Mesendoderm (in vitro differentiated cells): ENCODE measurements around the gene GMFB.

Experiments
- DNase-seq: peaks from one replicate; pipeline ENCODE4 v3.0.0; 2013
- H2AK5ac ChIP-seq: 2 replicates; pipeline ENCODE4 v1.6.1; 2013; ENCODE audit warnings: low read length, inconsistent platforms
- H2BK120ac ChIP-seq: 2 replicates; pipeline ENCODE4 v1.6.1; 2013; ENCODE audit warnings: low read depth, mild to moderate bottlenecking, low read length, moderate library complexity, mixed read lengths
- H2BK15ac ChIP-seq: replicated peaks from 2 replicates; pipeline ENCODE4 v1.6.1; 2013; ENCODE audit warnings: low read depth, mild to moderate bottlenecking, moderate library complexity
- H2BK5ac ChIP-seq: 2 replicates; pipeline ENCODE4 v1.6.1; 2013; ENCODE audit warnings: low read length, inconsistent platforms
- H3K18ac ChIP-seq: 2 replicates; pipeline ENCODE4 v1.6.1; 2013; ENCODE audit warnings: mild to moderate bottlenecking, low read length, mixed read lengths
- H3K23ac ChIP-seq: one replicate; pipeline ENCODE4 v1.6.1; 2013; ENCODE audit warnings: low read length
- H3K27ac ChIP-seq: 2 replicates; pipeline ENCODE4 v1.5.1; 2013; ENCODE audit warnings: low read depth, mild to moderate bottlenecking, inconsistent platforms, low read length, moderate library complexity
- H3K27me3 ChIP-seq: 2 replicates; pipeline ENCODE4 v1.6.1; 2013; ENCODE audit warnings: low read length, control low read depth, mild to moderate bottlenecking, inconsistent platforms; ENCODE audit not compliant: insufficient read depth, poor library complexity
- H3K36me3 ChIP-seq: 2 replicates; pipeline ENCODE4 v1.6.1; 2013; ENCODE audit warnings: low read length, inconsistent platforms; ENCODE audit not compliant: control insufficient read depth, insufficient read depth
- H3K4ac ChIP-seq: one replicate; pipeline ENCODE4 v1.6.1; 2013; ENCODE audit warnings: low read depth, mild to moderate bottlenecking, low read length, moderate library complexity
- H3K4me1 ChIP-seq: 2 replicates; pipeline ENCODE4 v1.6.1; 2013; ENCODE audit warnings: low read depth, low read length, inconsistent platforms; ENCODE audit not compliant: control insufficient read depth
- H3K4me2 ChIP-seq: 2 replicates; pipeline ENCODE4 v1.6.1; 2013; ENCODE audit warnings: low read length
- H3K4me3 ChIP-seq: 2 replicates; pipeline ENCODE4 v1.5.1; 2013; ENCODE audit warnings: mild to moderate bottlenecking, low read length
- H3K56ac ChIP-seq: one replicate; pipeline ENCODE4 v1.6.1; 2013; ENCODE audit warnings: low read length
- H3K79me1 ChIP-seq: 2 replicates; pipeline ENCODE4 v1.6.1; 2013; ENCODE audit warnings: low read length, inconsistent platforms
- H3K79me2 ChIP-seq: 2 replicates; pipeline ENCODE4 v1.6.1; 2013; ENCODE audit warnings: mild to moderate bottlenecking, low read length; ENCODE audit not compliant: control insufficient read depth, insufficient read depth
- H3K9ac ChIP-seq: 2 replicates; pipeline ENCODE4 v1.6.1; 2013; ENCODE audit warnings: low read length, inconsistent platforms
- H4K5ac ChIP-seq: one replicate; pipeline ENCODE4 v1.6.1; 2013; ENCODE audit warnings: low read length
- H4K8ac ChIP-seq: one replicate; pipeline ENCODE4 v1.6.1; 2013; ENCODE audit warnings: low read depth, mild to moderate bottlenecking, control low read depth, low read length, moderate library complexity
- WGBS: extraction: QIAGEN DNeasy Blood & Tissue Kit; methylation state at CpG from one replicate; pipeline ENCODE4 v1.1.7; 2013; ENCODE audit warnings: low lambda C conversion rate, missing lambda C conversion rate; ENCODE audit not compliant: insufficient coverage; ENCODE audit errors: extremely low coverage; 5-methylcytosine and 5-hydroxymethylcytosine counted together

GMFB gene

DNA sequence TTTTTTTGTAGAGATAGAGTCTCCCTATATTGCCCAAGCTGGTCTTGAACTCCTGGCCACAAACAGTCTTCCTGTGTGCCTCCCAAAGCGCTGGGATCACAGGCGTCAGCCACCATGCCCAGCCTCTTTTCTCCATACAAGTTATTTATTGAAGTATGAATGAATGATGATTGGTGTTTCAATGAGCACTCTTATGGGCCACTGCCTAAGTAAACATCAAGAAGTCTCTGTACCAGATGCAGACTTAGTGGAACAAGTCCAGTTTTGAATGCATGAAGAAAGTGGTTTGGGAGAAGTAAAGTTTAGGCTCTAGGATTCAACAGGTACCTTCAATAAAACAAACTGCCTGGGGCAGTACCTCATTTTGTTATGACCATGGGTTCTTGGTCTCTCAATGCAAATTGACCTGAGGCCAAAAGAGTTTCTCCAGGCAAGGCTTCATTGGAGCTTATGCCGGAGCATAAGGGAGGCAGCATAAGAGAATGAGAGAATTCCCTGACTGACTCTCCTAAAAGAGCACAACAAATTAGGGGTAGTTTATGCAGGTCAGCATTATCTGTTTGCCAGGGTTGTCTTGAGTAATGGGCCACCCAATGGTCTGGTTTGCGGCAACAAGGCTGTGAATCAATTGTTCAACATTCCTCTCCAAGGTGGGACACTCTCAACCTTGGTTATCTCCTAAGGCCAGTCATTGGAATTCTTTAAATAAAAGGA is 1.1 kb upstream of the GMFB start:
- H4K5ac ChIP-seq = no peak overlapping the region
- H4K8ac ChIP-seq = peak overlapping the region; percentile 43
- DNase-seq = peak; percentile 90
- H3K4me2 ChIP-seq = no peak overlapping the region
- no peaks in the 10 kb centered on the region for H3K36me3 ChIP-seq
- no CpG with 5 or more reads among the region's 4 CpGs for WGBS
- H3K4me1 ChIP-seq = peaks cover 6% of the 10 kb centered on the region
- H3K9ac ChIP-seq = no peak overlapping the region
- no peak overlapping the region for H3K4me3 ChIP-seq
- no peak overlapping the region for H3K23ac ChIP-seq
- peak overlapping the region; percentile 81 for H3K56ac ChIP-seq
- peak overlapping the region; percentile 13 for H3K18ac ChIP-seq
- no peaks in the 10 kb centered on the region for H3K27me3 ChIP-seq
- peak overlapping the region; percentile 26 for H2BK5ac ChIP-seq
- H2AK5ac ChIP-seq = no peak overlapping the region
- H3K79me1 ChIP-seq = no peaks in the 10 kb centered on the region
- H3K79me2 ChIP-seq = peaks cover 24% of the 10 kb centered on the region
- H3K27ac ChIP-seq = peak overlapping the region; percentile 75
- no peak overlapping the region for H2BK15ac ChIP-seq
- H3K4ac ChIP-seq = peak overlapping the region; percentile 89
- peak overlapping the region; percentile 68 for H2BK120ac ChIP-seq

DNA sequence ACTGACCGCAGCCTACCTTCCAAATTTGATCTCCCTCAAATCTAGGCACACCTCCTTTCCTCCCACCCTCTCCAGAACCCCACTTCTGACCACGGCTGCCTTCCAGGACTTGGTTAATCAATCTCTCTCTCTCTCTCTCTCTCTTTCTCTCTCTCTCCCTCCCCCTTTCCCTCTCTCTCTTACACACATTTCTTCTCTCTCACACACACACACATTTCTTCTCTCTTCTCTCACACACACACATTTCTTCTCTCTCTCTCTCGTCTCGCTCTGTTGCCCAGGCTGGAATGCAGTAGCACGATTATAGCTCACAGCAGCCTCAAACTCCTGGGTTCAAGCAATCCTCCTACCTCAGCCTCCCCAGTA is 521 bp upstream of the GMFB start:
- Histone ChIP-seq H3K4me1 (peaks cover 6% of the 10 kb centered on the region), H4K8ac (no peak overlapping the region), H2BK120ac (no peak overlapping the region), H3K56ac (peak overlapping the region; percentile 81), H2BK15ac (no peak overlapping the region), H3K27ac (peak overlapping the region; percentile 75), H3K27me3 (no peaks in the 10 kb centered on the region), H3K23ac (no peak overlapping the region), H4K5ac (no peak overlapping the region), H3K36me3 (no peaks in the 10 kb centered on the region), H3K18ac (peak overlapping the region; percentile 43), H3K4me2 (peak overlapping the region; percentile 5), H2AK5ac (no peak overlapping the region), H3K9ac (peak overlapping the region; percentile 79), H3K4ac (peak overlapping the region; percentile 89), H3K79me1 (no peaks in the 10 kb centered on the region), H3K79me2 (peaks cover 29% of the 10 kb centered on the region), H2BK5ac (peak overlapping the region; percentile 66), H3K4me3 (no peak overlapping the region)
- WGBS = 100% methylated on average over 2 of the region's 5 CpGs
- no peak for DNase-seq

DNA sequence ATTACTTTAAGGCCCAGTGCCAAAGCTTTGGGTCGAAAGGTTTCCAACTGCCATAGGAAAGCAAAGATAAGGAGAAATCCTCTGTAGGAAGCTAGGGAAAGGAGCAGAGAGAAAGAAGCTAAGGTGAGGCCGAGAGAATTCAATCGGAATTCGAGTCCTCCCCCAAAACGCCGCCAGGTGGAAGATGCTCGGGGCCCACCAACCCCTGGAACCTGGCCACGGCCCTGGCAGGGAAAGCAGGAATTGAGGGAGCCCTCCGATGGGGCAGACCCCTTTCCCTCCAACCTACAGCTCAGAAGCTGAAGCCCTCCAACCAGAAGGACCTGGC is 498 bp downstream of the GMFB start:
- H3K4me1 ChIP-seq = peaks cover 6% of the 10 kb centered on the region
- H3K9ac ChIP-seq = peak overlapping the region; percentile 79
- no peaks in the 10 kb centered on the region for H3K79me1 ChIP-seq
- peak overlapping the region; percentile 43 for H3K4me2 ChIP-seq
- peak overlapping the region; percentile 61 for H3K4ac ChIP-seq
- no CpG with 5 or more reads among the region's 9 CpGs for WGBS
- no peak overlapping the region for H2BK15ac ChIP-seq
- H3K27ac ChIP-seq = peak overlapping the region; percentile 97
- peak overlapping the region; percentile 99 for H3K18ac ChIP-seq
- no peak overlapping the region for H3K23ac ChIP-seq
- H4K5ac ChIP-seq = no peak overlapping the region
- DNase-seq = peak; percentile 85
- H2BK120ac ChIP-seq = peak overlapping the region; percentile 3
- H3K36me3 ChIP-seq = no peaks in the 10 kb centered on the region
- H4K8ac ChIP-seq = peak overlapping the region; percentile 56
- peak overlapping the region; percentile 89 for H3K56ac ChIP-seq
- H3K79me2 ChIP-seq = peaks cover 32% of the 10 kb centered on the region
- H2BK5ac ChIP-seq = no peak overlapping the region
- no peaks in the 10 kb centered on the region for H3K27me3 ChIP-seq
- peak overlapping the region; percentile 29 for H3K4me3 ChIP-seq
- no peak overlapping the region for H2AK5ac ChIP-seq

DNA sequence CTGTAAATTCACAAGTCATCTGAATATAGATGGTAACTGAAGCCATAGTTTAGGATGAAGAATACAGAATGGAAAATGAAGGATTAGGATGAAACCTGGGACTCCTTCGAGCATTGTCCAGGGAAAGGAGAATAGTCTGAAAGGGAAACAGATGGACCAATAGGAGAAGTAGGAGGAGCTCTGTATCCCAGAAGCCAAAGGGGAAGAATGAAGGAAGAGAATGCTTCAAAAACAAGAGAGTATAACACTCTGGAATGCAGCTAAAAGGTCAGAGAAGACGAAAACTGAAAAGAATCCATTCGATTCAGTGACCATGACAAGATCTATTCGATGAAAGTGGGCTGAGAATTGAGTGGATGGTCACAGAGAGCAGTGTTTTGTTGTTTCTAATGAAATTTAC is 1.0 kb downstream of the GMFB start:
- Histone ChIP-seq H3K9ac (peak overlapping the region; percentile 79), H3K79me1 (no peaks in the 10 kb centered on the region), H2BK120ac (no peak overlapping the region), H3K36me3 (no peaks in the 10 kb centered on the region), H2AK5ac (no peak overlapping the region), H3K18ac (peak overlapping the region; percentile 99), H4K8ac (no peak overlapping the region), H3K4me2 (peak overlapping the region; percentile 43), H3K4me1 (peaks cover 6% of the 10 kb centered on the region), H3K4ac (no peak overlapping the region), H3K4me3 (peak overlapping the region; percentile 29), H4K5ac (no peak overlapping the region), H3K27ac (peak overlapping the region; percentile 97), H3K27me3 (no peaks in the 10 kb centered on the region), H3K56ac (peak overlapping the region; percentile 89), H2BK5ac (no peak overlapping the region), H3K23ac (no peak overlapping the region), H2BK15ac (no peak overlapping the region), H3K79me2 (peaks cover 34% of the 10 kb centered on the region)
- peak; percentile 58 for DNase-seq
- WGBS = no CpG with 5 or more reads among the region's 4 CpGs

DNA sequence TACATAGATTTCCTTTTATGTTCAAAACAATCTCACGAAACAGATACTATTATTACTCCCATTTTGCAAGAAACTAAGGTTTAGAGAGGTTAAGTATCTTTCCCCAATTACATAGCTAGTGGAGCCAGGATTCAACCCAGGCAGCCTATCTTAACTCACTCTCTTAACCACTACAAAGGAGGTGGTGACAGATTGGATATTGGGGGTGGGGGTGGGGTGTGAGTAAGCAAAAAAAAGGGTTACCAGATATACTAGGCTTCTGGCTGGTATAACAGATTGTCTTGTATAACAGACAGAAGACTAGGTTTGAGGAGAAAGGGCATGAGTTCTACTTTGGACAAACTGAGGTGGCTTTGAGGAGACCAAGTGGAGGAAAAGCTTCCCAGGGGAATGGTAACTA is 2.1 kb downstream of the GMFB start:
- no peak overlapping the region for H3K56ac ChIP-seq
- H3K27ac ChIP-seq = no peak overlapping the region
- no peak overlapping the region for H3K18ac ChIP-seq
- no peaks in the 10 kb centered on the region for H3K36me3 ChIP-seq
- no CpG with 5 or more reads among the region's 1 CpG for WGBS
- H2BK5ac ChIP-seq = no peak overlapping the region
- peaks cover 6% of the 10 kb centered on the region for H3K4me1 ChIP-seq
- no peaks in the 10 kb centered on the region for H3K79me1 ChIP-seq
- H4K8ac ChIP-seq = no peak overlapping the region
- no peak overlapping the region for H4K5ac ChIP-seq
- no peak overlapping the region for H3K23ac ChIP-seq
- no peak overlapping the region for H3K4me2 ChIP-seq
- no peaks in the 10 kb centered on the region for H3K27me3 ChIP-seq
- H2BK15ac ChIP-seq = no peak overlapping the region
- H3K79me2 ChIP-seq = peaks cover 36% of the 10 kb centered on the region
- H2BK120ac ChIP-seq = peak overlapping the region; percentile 69
- no peak overlapping the region for H3K4me3 ChIP-seq
- no peak overlapping the region for H3K9ac ChIP-seq
- DNase-seq = peak; percentile 60
- H2AK5ac ChIP-seq = no peak overlapping the region
- no peak overlapping the region for H3K4ac ChIP-seq

DNA sequence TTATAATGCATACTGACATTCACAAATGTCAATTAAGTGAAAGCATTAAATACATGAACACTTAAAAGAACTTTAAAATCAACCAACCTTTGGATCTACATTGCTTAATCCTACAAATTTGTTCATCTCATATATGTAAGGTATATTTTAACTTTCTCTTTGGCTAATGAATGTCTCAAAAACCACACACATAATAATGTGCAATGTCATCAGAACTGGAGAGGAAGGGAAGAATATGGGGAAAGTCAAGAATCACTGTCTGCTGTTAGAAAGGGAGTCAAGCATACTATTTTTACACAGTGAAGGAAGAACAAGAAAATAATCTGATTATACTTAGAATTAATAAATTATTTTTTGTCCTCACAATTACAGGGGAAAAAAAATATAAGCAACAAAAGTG is 4.9 kb downstream of the GMFB start:
- no peaks in the 10 kb centered on the region for H3K79me1 ChIP-seq
- peaks cover 36% of the 10 kb centered on the region for H3K79me2 ChIP-seq
- H3K36me3 ChIP-seq = no peaks in the 10 kb centered on the region

More for the DNA sequence above, 4.9 kb downstream of the GMFB start:
- no peak overlapping the region for H2AK5ac ChIP-seq
- no peak overlapping the region for H2BK5ac ChIP-seq
- no peak overlapping the region for H2BK15ac ChIP-seq
- H3K4me2 ChIP-seq = no peak overlapping the region
- no peak for DNase-seq
- H3K56ac ChIP-seq = no peak overlapping the region
- H3K4ac ChIP-seq = no peak overlapping the region
- H3K9ac ChIP-seq = no peak overlapping the region
- H4K8ac ChIP-seq = no peak overlapping the region
- no peaks in the 10 kb centered on the region for H3K27me3 ChIP-seq
- no peak overlapping the region for H3K4me3 ChIP-seq
- H3K4me1 ChIP-seq = no peaks in the 10 kb centered on the region
- H3K27ac ChIP-seq = no peak overlapping the region
- H3K23ac ChIP-seq = no peak overlapping the region
- no peak overlapping the region for H4K5ac ChIP-seq
- H2BK120ac ChIP-seq = no peak overlapping the region
- H3K18ac ChIP-seq = no peak overlapping the region
